T-cell (primary cell): ENCODE results near the gene HTR3B. TPM values are rescaled to one million over a fixed set of nuclear protein-coding genes. Genes with fewer than 3 reads are reported as not detected.

Experiments used
- ATAC-seq, 4 experiments: fragments of 200-7000 bp in 3 of 4; fragments of 150-1000 bp in 1 of 4; cut with Tn5 transposase; replicated peaks in 1 of 4; 1 replicate in 3 of 4; 2 replicates in 1 of 4; pipeline ENCODE4 v1.10.0; 2021; ENCODE audit warnings: moderate library complexity in 3 of 4, mild to moderate bottlenecking in 2 of 4, moderate number of reproducible peaks in 1 of 4
- CTCF ChIA-PET, 2 donors: fragments of 300-600 bp; sonication (Branson Sonifier 250); formaldehyde crosslinking; loops; one replicate each; lab custom pipeline; 2022; ENCODE audit warnings: antibody characterized with exemption in 2 of 2; lab: Charles Lee
- POLR2A ChIA-PET, 2 donors: fragments of 300-600 bp; sonication (Branson Sonifier 250); formaldehyde crosslinking; loops; one replicate each; lab custom pipeline; 2022; ENCODE audit warnings: antibody characterized with exemption in 2 of 2; lab: Charles Lee
- DNase-seq, 35 experiments: peaks; one replicate each; pipeline versions ENCODE4 v3.0.0 to v3.0.0-alpha.2; 2013 to 2023
- H3K27ac ChIP-seq: one replicate; pipeline ENCODE4 v1.5.1; 2013; ENCODE audit warnings: low read length
- H3K27me3 ChIP-seq, 2 experiments: replicated peaks in 1 of 2; 1 replicate in 1 of 2; 2 replicates in 1 of 2; pipeline versions ENCODE4 v1.6.1 to v1.7.0; 2013; ENCODE audit warnings: low read length in 1 of 2, mixed read lengths in 1 of 2; ENCODE audit not compliant: control insufficient read depth in 2 of 2, insufficient read depth in 2 of 2; ENCODE audit errors: extremely low read depth in 1 of 2
- H3K36me3 ChIP-seq, 2 donors: 1 replicate in 1 of 2; 2 replicates in 1 of 2; pipeline versions ENCODE4 v1.6.1 to v1.7.0; 2013; ENCODE audit warnings: low read length in 1 of 2; ENCODE audit not compliant: control insufficient read depth in 2 of 2, insufficient read depth in 1 of 2; ENCODE audit errors: extremely low read depth in 1 of 2
- H3K4me1 ChIP-seq, 2 experiments: 1 replicate in 1 of 2; 2 replicates in 1 of 2; pipeline versions ENCODE4 v1.6.1 to v1.7.0; 2013; ENCODE audit warnings: low read length in 2 of 2, mixed read lengths in 1 of 2; ENCODE audit not compliant: insufficient read depth in 2 of 2, control insufficient read depth in 1 of 2; ENCODE audit errors: extremely low read depth in 1 of 2
- H3K4me3 ChIP-seq, 2 donors: 1 replicate in 1 of 2; 2 replicates in 1 of 2; pipeline versions ENCODE4 v1.5.1 to v1.7.0; 2013; ENCODE audit warnings: mild to moderate bottlenecking in 2 of 2, low read length in 1 of 2, moderate library complexity in 1 of 2; ENCODE audit not compliant: control insufficient read depth in 1 of 2; ENCODE audit errors: extremely low read depth in 1 of 2
- H3K9me3 ChIP-seq: 2 replicates; pipeline ENCODE4 v1.7.0; 2013
- H3K27ac Mint-ChIP-seq, 2 donors: one replicate each; pipeline ENCODE4 v1.8.0; 2020 to 2021; ENCODE audit warnings: mild to moderate bottlenecking in 2 of 2, mixed read lengths in 2 of 2
- H3K27me3 Mint-ChIP-seq, 2 donors: one replicate each; pipeline ENCODE4 v1.8.0; 2021 to 2022; ENCODE audit warnings: mixed read lengths in 2 of 2
- H3K36me3 Mint-ChIP-seq: one replicate; pipeline ENCODE4 v1.8.0; 2021; ENCODE audit warnings: mixed read lengths
- H3K4me1 Mint-ChIP-seq, 3 donors: one replicate each; pipeline ENCODE4 v1.8.0; 2020 to 2022; ENCODE audit warnings: mixed read lengths in 3 of 3, mild to moderate bottlenecking in 1 of 3
- H3K4me3 Mint-ChIP-seq, 3 donors: one replicate each; pipeline ENCODE4 v1.8.0; 2020 to 2022; ENCODE audit warnings: mild to moderate bottlenecking in 3 of 3, mixed read lengths in 3 of 3, moderate library complexity in 3 of 3
- H3K9me3 Mint-ChIP-seq, 3 donors: one replicate each; pipeline ENCODE4 v1.8.0; 2020 to 2022; ENCODE audit warnings: mixed read lengths in 3 of 3
- WGBS: methylation state at CpG from one replicate; pipeline ENCODE4 v1.1.5; 2013; ENCODE audit warnings: missing lambda C conversion rate; ENCODE audit not compliant: insufficient coverage; 5-methylcytosine and 5-hydroxymethylcytosine counted together
- total RNA-seq, 35 experiments: library from RNA in 6 of 35; stranded (reverse) in 6 of 35; fragments of 120-200 nt in 1 of 35; gene quantifications; one replicate each; pipeline versions ENCODE4 v1.2.1 to v1.2.4 and lab custom pipeline; 2013 to 2026

HTR3B gene
- total RNA-seq, 5 donors from 2014 or later (not counting 1 experiment from before 2014, with no cell fraction given): not detected

GRCh38 chr11:113956986-113957385 lies 52.4 kb downstream of the HTR3B start:
- CTCF ChIA-PET: no interaction called here
- Mint-ChIP-seq H3K4me1 (no peaks in the 10 kb centered on the region), H3K27me3 (peaks cover 15 to 21% of the 10 kb centered on the region in 2 donors), H3K36me3 (no peaks in the 10 kb centered on the region), H3K27ac (no peak overlapping the region), H3K4me3 (no peak overlapping the region), H3K9me3 (no peaks in the 10 kb centered on the region)
- no peak overlapping the region for H3K27ac ChIP-seq
- H3K27me3 ChIP-seq: peaks cover 0 to 22% of the 10 kb centered on the region in 2 experiments
- POLR2A ChIA-PET: no interaction called here
- H3K4me1 ChIP-seq: no peaks in the 10 kb centered on the region
- H3K36me3 ChIP-seq: no peaks in the 10 kb centered on the region
- no peaks in the 10 kb centered on the region for H3K9me3 ChIP-seq
- no peak for ATAC-seq
- no peak overlapping the region for H3K4me3 ChIP-seq
- 83% methylated on average over 5 of the region's 9 CpGs for WGBS
- DNase-seq: no peak

- no peaks in the 10 kb centered on the region for H3K4me1 ChIP-seq
- no peaks in the 10 kb centered on the region for H3K9me3 ChIP-seq
- no peak overlapping the region for H3K4me3 ChIP-seq
- H3K27ac ChIP-seq: no peak overlapping the region
- Mint-ChIP-seq H3K27ac (no peak overlapping the region), H3K9me3 (no peaks in the 10 kb centered on the region), H3K4me1 (no peaks in the 10 kb centered on the region), H3K4me3 (no peak overlapping the region), H3K27me3 (peaks cover 0 to 11% of the 10 kb centered on the region in 2 donors), H3K36me3 (no peaks in the 10 kb centered on the region)
- ATAC-seq: no peak
- H3K27me3 ChIP-seq: peaks cover 0 to 11% of the 10 kb centered on the region in 2 experiments
- DNase-seq: no peak
- WGBS: 58% methylated on average over 9 of the region's 9 CpGs
- CTCF ChIA-PET: no interaction called here
- no peaks in the 10 kb centered on the region for H3K36me3 ChIP-seq
- POLR2A ChIA-PET: no interaction called here
Observed at GRCh38 chr11:113960702-113961330, 56.2 kb downstream of the HTR3B start.

DNA sequence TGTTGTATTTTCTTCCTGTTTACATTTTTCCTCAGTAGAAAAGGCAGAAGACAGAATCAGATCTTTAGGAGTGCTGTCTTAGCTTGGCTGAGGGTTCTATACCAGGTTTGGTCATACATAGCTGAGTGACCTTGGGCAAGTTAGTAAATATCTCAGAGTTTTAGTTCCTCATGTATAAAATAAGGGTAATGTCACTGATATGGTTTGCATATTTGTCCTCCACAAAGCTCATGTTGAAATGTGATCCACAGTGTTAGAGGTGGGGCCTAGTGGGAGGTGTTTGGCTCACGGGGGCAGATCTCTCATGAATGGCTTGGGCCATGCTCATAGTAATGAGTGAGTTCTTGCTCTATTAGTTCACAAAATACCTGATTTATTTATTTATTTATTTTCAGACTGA lies 62.8 kb downstream of the HTR3B start:
- Mint-ChIP-seq H3K4me3 (no peak overlapping the region), H3K9me3 (no peaks in the 10 kb centered on the region), H3K36me3 (no peaks in the 10 kb centered on the region), H3K27ac (no peak overlapping the region), H3K4me1 (no peaks in the 10 kb centered on the region), H3K27me3 (peaks cover 1 to 13% of the 10 kb centered on the region in 2 donors)
- H3K27ac ChIP-seq: no peak overlapping the region
- ChIA-PET CTCF (no interaction called here), POLR2A (no interaction called here)
- H3K4me1 ChIP-seq: no peaks in the 10 kb centered on the region
- H3K36me3 ChIP-seq: no peaks in the 10 kb centered on the region
- DNase-seq (no peak), ATAC-seq (no peak)
- no CpG with 5 or more reads among the region's 1 CpG for WGBS
- H3K27me3 ChIP-seq: peaks cover 0 to 6% of the 10 kb centered on the region in 2 experiments
- no peak overlapping the region for H3K4me3 ChIP-seq
- no peaks in the 10 kb centered on the region for H3K9me3 ChIP-seq

- no peak for ATAC-seq
- Mint-ChIP-seq H3K4me3 (no peak overlapping the region), H3K36me3 (no peaks in the 10 kb centered on the region), H3K4me1 (no peaks in the 10 kb centered on the region), H3K9me3 (no peaks in the 10 kb centered on the region), H3K27ac (no peak overlapping the region), H3K27me3 (peaks cover 5 to 6% of the 10 kb centered on the region in 2 donors)
- WGBS: 90% methylated on average over 10 of the region's 15 CpGs
- H3K27me3 ChIP-seq: peaks cover 0 to 21% of the 10 kb centered on the region in 2 experiments
- no peak overlapping the region for H3K4me3 ChIP-seq
- no peak for DNase-seq
- CTCF ChIA-PET: no interaction called here
- H3K9me3 ChIP-seq: no peaks in the 10 kb centered on the region
- H3K27ac ChIP-seq: no peak overlapping the region
- POLR2A ChIA-PET: interaction anchor here in 1 of 2 donors (0.6 kb wide), 1 partner anchor 207 kb away, joined by 3 read pairs; no protein-coding TSS in a partner anchor
- no peaks in the 10 kb centered on the region for H3K4me1 ChIP-seq
- no peaks in the 10 kb centered on the region for H3K36me3 ChIP-seq
Observed at GRCh38 chr11:113971506-113972195, 67.1 kb downstream of the HTR3B start.

GRCh38 chr11:113974741-113975470 lies 70.3 kb downstream of the HTR3B start, which contains the start of gene HTR3A:
Gene HTR3A (plus strand): TSS chr11:113975108. CDS start chr11:113975326, 218 bp downstream.
- DNase-seq (no peak), ATAC-seq (no peak)
- H3K27me3 ChIP-seq: peaks cover 0 to 43% of the 10 kb centered on the region in 2 experiments
- H3K9me3 ChIP-seq: no peaks in the 10 kb centered on the region
- 78% methylated on average over 4 of the region's 12 CpGs for WGBS
- H3K4me1 ChIP-seq: no peaks in the 10 kb centered on the region
- no peaks in the 10 kb centered on the region for H3K36me3 Mint-ChIP-seq
- H3K4me1 Mint-ChIP-seq: peaks cover 0 to 2% (median 0%) of the 10 kb centered on the region in 3 donors
- ChIA-PET POLR2A (no interaction called here), CTCF (no interaction called here)
- no peak within 1 kb of the TSS for H3K27ac ChIP-seq
- no peak within 1 kb of the TSS for H3K27ac Mint-ChIP-seq
- no peak within 1 kb of the TSS for H3K4me3 Mint-ChIP-seq
- no peak within 1 kb of the TSS for H3K4me3 ChIP-seq
- peaks cover 9 to 13% of the 10 kb centered on the region in 2 donors for H3K27me3 Mint-ChIP-seq
- H3K36me3 ChIP-seq: no peaks in the 10 kb centered on the region
- H3K9me3 Mint-ChIP-seq: no peaks in the 10 kb centered on the region

GRCh38 chr11:113977071-113977490 lies 72.5 kb downstream of the HTR3B start:
- Histone ChIP-seq H3K36me3 (no peaks in the 10 kb centered on the region), H3K4me1 (no peaks in the 10 kb centered on the region), H3K4me3 (no peak overlapping the region), H3K27ac (no peak overlapping the region), H3K9me3 (no peaks in the 10 kb centered on the region), H3K27me3 (peaks cover 0 to 46% of the 10 kb centered on the region in 2 experiments)
- DNase-seq: no peak
- Mint-ChIP-seq H3K9me3 (no peaks in the 10 kb centered on the region), H3K27ac (no peak overlapping the region), H3K4me1 (peaks cover 0 to 2% (median 0%) of the 10 kb centered on the region in 3 donors), H3K27me3 (peaks cover 4 to 19% of the 10 kb centered on the region in 2 donors), H3K36me3 (no peaks in the 10 kb centered on the region), H3K4me3 (no peak overlapping the region)
- ATAC-seq: no peak
- CTCF ChIA-PET: interaction anchor here in 1 of 2 donors (0.8 kb wide), 1 partner anchor 283 kb away, joined by 3 read pairs; no protein-coding TSS in a partner anchor
- POLR2A ChIA-PET: interaction anchor here in 1 of 2 donors (0.6 kb wide), 1 partner anchor 20 kb away, joined by 5 read pairs; no protein-coding TSS in a partner anchor
- 12% methylated on average over 3 of the region's 4 CpGs for WGBS
